Activated naive CD4-positive, alpha-beta T cell treated with anti-CD3 and anti-CD28 coated beads, Interleukin-2, amount 50 U/mL, for 72 hours (primary cell): ENCODE results near the gene SLC25A14. TPM values are rescaled to one million over a fixed set of nuclear protein-coding genes. Genes with fewer than 3 reads are reported as not detected.

Experiments used
- ATAC-seq, 2 donors: fragments of 150-1000 bp; cut with Tn5 transposase; 2 replicates each; pipeline ENCODE4 v1.10.0; 2021; ENCODE audit warnings: mild to moderate bottlenecking in 2 of 2, moderate library complexity in 2 of 2
- DNase-seq, 2 donors: peaks; one replicate each; pipeline ENCODE4 v3.0.0; 2021 to 2022; ENCODE audit warnings: low spot score in 2 of 2
- H3K27ac Mint-ChIP-seq, 2 donors: one replicate each; pipeline ENCODE4 v1.8.0; 2022; ENCODE audit warnings: mild to moderate bottlenecking in 2 of 2, mixed read lengths in 2 of 2
- H3K36me3 Mint-ChIP-seq, 2 donors: one replicate each; pipeline ENCODE4 v1.8.0; 2022; ENCODE audit warnings: mixed read lengths in 2 of 2
- H3K9me3 Mint-ChIP-seq, 2 donors: one replicate each; pipeline ENCODE4 v1.8.0; 2022; ENCODE audit warnings: mixed read lengths in 2 of 2
- total RNA-seq, 2 donors: library from RNA; stranded (reverse); gene quantifications; one replicate each; pipeline ENCODE4 v1.2.3, GENCODE V29; 2022

Gene SLC25A14
- total RNA-seq, 2 donors from 2014 or later, result 13.3 to 15.5 TPM

DNA sequence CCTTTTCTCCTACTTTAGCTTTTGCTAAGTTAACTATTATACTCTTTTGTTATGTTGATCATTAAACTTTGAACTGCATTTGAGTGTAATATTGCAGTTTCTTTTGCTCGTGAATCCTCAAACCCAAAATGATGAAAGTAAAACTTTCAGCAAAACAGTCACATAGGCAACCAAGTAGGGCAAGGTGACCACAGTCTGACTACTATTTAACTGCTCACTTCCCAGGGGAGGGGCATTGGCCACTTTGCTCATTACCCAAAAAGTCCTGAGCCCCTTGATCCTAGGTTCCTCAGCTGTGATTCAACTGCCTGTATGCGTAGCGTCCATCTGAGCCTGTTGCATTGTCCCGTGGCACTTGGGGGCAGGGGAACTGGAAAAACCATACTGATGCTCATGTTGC lies 79.0 kb downstream of the SLC25A14 start:
- H3K36me3 Mint-ChIP-seq, result no peaks in the 10 kb centered on the region
- no peak for ATAC-seq
- no peak for DNase-seq
- no peak overlapping the region for H3K27ac Mint-ChIP-seq
- no peaks in the 10 kb centered on the region for H3K9me3 Mint-ChIP-seq

DNA sequence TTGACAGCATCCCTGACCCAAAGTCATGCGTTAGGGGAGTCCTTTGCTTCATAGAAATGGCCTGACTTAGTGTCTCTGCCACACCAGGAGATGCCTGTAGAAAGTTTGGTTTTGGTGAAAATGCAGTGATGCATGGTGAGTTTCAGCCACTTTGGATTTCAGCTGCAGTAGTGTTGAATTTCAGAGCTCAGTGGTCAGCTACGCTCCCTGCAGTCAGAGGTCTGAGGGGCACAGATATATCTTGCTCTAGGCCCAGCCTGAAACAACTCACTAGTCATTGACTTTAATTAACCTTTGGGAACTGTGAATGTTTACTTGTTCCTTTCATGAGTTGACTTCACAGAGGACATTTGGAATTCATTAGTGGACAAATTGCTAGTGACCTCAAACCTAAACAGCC lies 79.5 kb downstream of the SLC25A14 start:
- Mint-ChIP-seq H3K36me3 (no peaks in the 10 kb centered on the region), H3K9me3 (no peaks in the 10 kb centered on the region), H3K27ac (no peak overlapping the region)
- ATAC-seq, result no peak
- no peak for DNase-seq

Other genes starting within 250 kb of the SLC25A14 start
- 10 to 100 TPM; 21.6 to 25.4 TPM for gene ELF4, start 229.4 kb upstream of the SLC25A14 start, total RNA-seq
- gene AIFM1, start 174.1 kb upstream of the SLC25A14 start, total RNA-seq, result 10 to 100 TPM; 57.9 to 66.5 TPM
- gene RAB33A, start 168.0 kb upstream of the SLC25A14 start, total RNA-seq, result 10 to 100 TPM; 22.8 to 34.8 TPM
- 1 to 10 TPM; 5.6 to 6.3 TPM for gene ZNF280C, start 71.0 kb upstream of the SLC25A14 start, total RNA-seq
- gene GPR119, start 45.8 kb downstream of the SLC25A14 start, total RNA-seq, result not detected
- gene RBMX2, start 62.1 kb downstream of the SLC25A14 start, total RNA-seq, result 10 to 100 TPM; 27.2 to 51.3 TPM